Common myeloid progenitor, CD34-positive (primary cell): ENCODE results near the gene SRSF1.
A peak's percentile ranks its signal among the peaks of the same experiment; 100 is the strongest.

Experiments used
- CTCF ChIA-PET: fragments of 350-600 bp; sonication (Branson Sonifier 250); formaldehyde crosslinking; loops from one replicate; lab custom pipeline; 2021; ENCODE audit warnings: antibody characterized with exemption; lab: Charles Lee
- POLR2A ChIA-PET: fragments of 350-600 bp; sonication (Branson Sonifier 250); formaldehyde crosslinking; loops from one replicate; lab custom pipeline; 2021; ENCODE audit warnings: antibody characterized with exemption; lab: Charles Lee
- DNase-seq, 3 donors: peaks; one replicate each; pipeline versions ENCODE4 v3.0.0 to v3.0.0-alpha.2; 2013
- H3K27ac ChIP-seq, 2 experiments: 1 replicate in 1 of 2; 2 replicates in 1 of 2; pipeline ENCODE4 v1.7.0; 2013; ENCODE audit warnings: inconsistent platforms in 2 of 2, low read length in 2 of 2, mild to moderate bottlenecking in 2 of 2, low read depth in 1 of 2, moderate library complexity in 1 of 2; ENCODE audit not compliant: severe bottlenecking in 2 of 2, insufficient read depth in 1 of 2, poor library complexity in 1 of 2
- H3K27me3 ChIP-seq, 5 experiments: replicated peaks in 2 of 5; 1 replicate in 3 of 5; 2 replicates in 2 of 5; pipeline versions ENCODE4 v1.6.1 to v1.7.0; 2013; ENCODE audit warnings: low read length in 4 of 5, mild to moderate bottlenecking in 2 of 5, moderate library complexity in 2 of 5, inconsistent platforms in 1 of 5; ENCODE audit not compliant: insufficient read depth in 5 of 5, control insufficient read depth in 4 of 5
- H3K36me3 ChIP-seq, 4 experiments: 1 replicate in 2 of 4; 2 replicates in 2 of 4; pipeline versions ENCODE4 v1.6.1 to v1.7.0; 2013; ENCODE audit warnings: low read length in 3 of 4, control low read depth in 1 of 4, mild to moderate bottlenecking in 1 of 4; ENCODE audit not compliant: control insufficient read depth in 4 of 4, insufficient read depth in 4 of 4
- H3K4me1 ChIP-seq, 4 experiments: 1 replicate in 3 of 4; 2 replicates in 1 of 4; pipeline versions ENCODE4 v1.6.1 to v1.7.1; 2013; ENCODE audit warnings: low read length in 3 of 4, mild to moderate bottlenecking in 3 of 4, control low read depth in 1 of 4, inconsistent platforms in 1 of 4, moderate library complexity in 1 of 4; ENCODE audit not compliant: control insufficient read depth in 4 of 4, insufficient read depth in 4 of 4; ENCODE audit errors: control extremely low read depth in 1 of 4
- H3K4me3 ChIP-seq, 7 experiments: 1 replicate in 4 of 7; 2 replicates in 3 of 7; pipeline versions ENCODE4 v1.5.1 to v1.7.0; 2013; ENCODE audit warnings: mild to moderate bottlenecking in 7 of 7, low read length in 6 of 7, moderate library complexity in 6 of 7, inconsistent platforms in 2 of 7, low read depth in 2 of 7, control low read depth in 1 of 7; ENCODE audit not compliant: insufficient read depth in 4 of 7, control insufficient read depth in 1 of 7; ENCODE audit errors: extremely low read depth in 1 of 7
- H3K9me3 ChIP-seq, 5 experiments: 1 replicate in 4 of 5; 2 replicates in 1 of 5; pipeline versions ENCODE4 v1.6.1 to v1.7.1; 2013; ENCODE audit warnings: low read length in 4 of 5, mild to moderate bottlenecking in 2 of 5, inconsistent platforms in 1 of 5, low read depth in 1 of 5, moderate library complexity in 1 of 5; ENCODE audit not compliant: control insufficient read depth in 4 of 5, insufficient read depth in 2 of 5; ENCODE audit errors: control extremely low read depth in 1 of 5
- WGBS: methylation state at CpG from one replicate; pipeline ENCODE4 v1.1.5; 2013; ENCODE audit not compliant: insufficient coverage; 5-methylcytosine and 5-hydroxymethylcytosine counted together

SRSF1 gene

DNA sequence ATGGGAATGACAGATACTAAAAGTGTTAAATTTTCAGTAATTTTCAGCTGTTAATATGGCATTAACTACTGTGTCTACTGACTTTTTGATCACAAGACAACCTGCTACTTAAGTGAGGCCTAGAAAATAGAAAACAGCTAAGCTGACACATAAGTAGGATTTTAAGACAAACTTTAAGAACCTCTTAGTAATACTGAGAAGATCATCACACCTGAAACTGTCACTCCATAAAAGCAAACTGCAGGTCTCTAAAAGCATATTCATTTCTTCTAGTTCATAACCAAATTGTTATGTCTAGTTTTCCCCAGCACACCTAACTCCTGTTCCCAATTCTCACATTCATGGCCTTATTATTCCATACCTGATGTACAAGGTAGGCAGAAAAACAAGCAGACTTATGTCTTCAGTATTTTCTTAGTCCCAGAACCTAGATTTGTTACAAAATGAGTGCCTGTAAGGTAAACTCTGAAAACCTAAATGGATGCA, 8.0 kb downstream of the SRSF1 start:
- POLR2A ChIA-PET: interaction anchor here (1.3 to 1.8 kb wide), 3 partner anchors 84 to 124 kb away, joined by 4 to 5 read pairs (median 5); partner anchors contain the start of gene DYNLL2
- no peak overlapping the region for H3K27ac ChIP-seq

DNA sequence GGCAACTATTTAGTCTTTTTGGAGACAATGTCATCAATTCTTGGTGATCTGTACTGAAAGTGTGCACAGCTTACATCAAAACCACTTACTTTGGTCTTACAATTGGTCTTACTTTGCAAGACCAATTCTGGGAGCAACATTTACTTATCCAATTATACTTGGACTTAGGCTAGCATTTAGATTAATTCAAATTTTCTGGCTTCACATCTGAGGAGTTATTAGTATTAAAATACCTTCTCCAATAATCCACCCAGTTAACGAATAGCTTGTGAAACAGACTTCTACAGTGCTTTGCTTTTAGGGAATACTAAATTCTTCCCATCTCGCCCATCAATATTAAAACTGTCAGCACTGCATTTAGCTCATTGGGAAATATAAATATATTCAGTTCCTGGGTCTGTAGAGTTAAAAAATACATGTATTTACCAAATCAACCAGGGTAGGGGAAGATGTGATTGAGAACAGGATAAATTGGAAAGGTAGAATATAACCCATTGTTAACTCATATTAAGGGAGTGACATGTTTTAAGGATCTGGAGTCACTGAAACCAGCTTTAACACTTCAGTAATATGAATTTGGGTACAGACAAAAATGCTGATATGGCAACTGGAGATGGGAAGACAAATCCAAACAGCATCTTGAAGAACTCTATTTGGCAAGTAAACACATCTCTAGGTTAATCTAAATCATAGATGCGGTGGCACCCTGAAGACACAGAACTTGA, 9.8 kb downstream of the SRSF1 start:
- Histone ChIP-seq H3K9me3 (no peaks in the 10 kb centered on the region), H3K27ac (no peak overlapping the region), H3K4me3 (no peak overlapping the region), H3K4me1 (peaks cover 11 to 35% (median 22%) of the 10 kb centered on the region in 4 experiments), H3K36me3 (peaks cover 6 to 39% (median 11%) of the 10 kb centered on the region in 4 experiments), H3K27me3 (no peaks in the 10 kb centered on the region)
- CTCF ChIA-PET: interaction anchor here (0.6 to 16.1 kb wide), 21 partner anchors 9 to 164 kb away, joined by 3 to 443 read pairs (median 4); partner anchors contain the start of genes MRPS23 and SRSF1
- WGBS: no CpG with 5 or more reads among the region's 3 CpGs
- POLR2A ChIA-PET: interaction anchor here (0.6 to 1.6 kb wide), 4 partner anchors 10 to 104 kb away, joined by 3 to 7 read pairs (median 4); partner anchors contain the start of gene SRSF1
- DNase-seq: no peak

More for the DNA sequence above, 8.0 kb downstream of the SRSF1 start:
- peaks cover 9 to 56% (median 25%) of the 10 kb centered on the region in 4 experiments for H3K36me3 ChIP-seq
- DNase-seq: no peak
- CTCF ChIA-PET: interaction anchor here (0.8 to 16.1 kb wide), 28 partner anchors 10 to 872 kb away, joined by 3 to 443 read pairs (median 6); partner anchors contain the start of genes CUEDC1, MRPS23 and VEZF1
- H3K9me3 ChIP-seq: no peaks in the 10 kb centered on the region
- peaks cover 2 to 35% (median 19%) of the 10 kb centered on the region in 4 experiments for H3K4me1 ChIP-seq
- no peaks in the 10 kb centered on the region for H3K27me3 ChIP-seq
- H3K4me3 ChIP-seq: no peak overlapping the region

GRCh38 chr17:57995076-57995956, 11.7 kb downstream of the SRSF1 start:
- ChIA-PET POLR2A (interaction anchor here (1.2 to 1.3 kb wide), 2 partner anchors 12 to 136 kb away, joined by 3 to 4 read pairs; partner anchors contain the start of gene SRSF1), CTCF (interaction anchor here (0.8 to 16.1 kb wide), 22 partner anchors 11 to 865 kb away, joined by 3 to 443 read pairs (median 5); partner anchors contain the start of genes MRPS23 and SRSF1)
- Histone ChIP-seq H3K9me3 (no peaks in the 10 kb centered on the region), H3K27ac (no peak overlapping the region), H3K4me3 (no peak overlapping the region), H3K27me3 (no peaks in the 10 kb centered on the region), H3K4me1 (peaks cover 11 to 35% (median 22%) of the 10 kb centered on the region in 4 experiments), H3K36me3 (peaks cover 0 to 22% (median 5%) of the 10 kb centered on the region in 4 experiments)
- peak in 2 of 3 donors; percentile 81 to 84 for DNase-seq
- 61% methylated on average over 4 of the region's 4 CpGs for WGBS

GRCh38 chr17:57994436-57994835, 12.6 kb downstream of the SRSF1 start:
- CTCF ChIA-PET: interaction anchor here (0.7 to 16.1 kb wide), 20 partner anchors 13 to 865 kb away, joined by 3 to 443 read pairs (median 5); partner anchors contain the start of gene MRPS23
- H3K4me1 ChIP-seq: peaks cover 11 to 36% (median 23%) of the 10 kb centered on the region in 4 experiments
- no peaks in the 10 kb centered on the region for H3K9me3 ChIP-seq
- no peak for DNase-seq
- POLR2A ChIA-PET: interaction anchor here (1.3 to 1.7 kb wide), 2 partner anchors 13 to 135 kb away, joined by 4 to 5 read pairs; partner anchors contain the start of gene SRSF1
- WGBS: no CpG with 5 or more reads among the region's 2 CpGs
- no peak overlapping the region for H3K4me3 ChIP-seq
- H3K27ac ChIP-seq: no peak overlapping the region
- peaks cover 0 to 18% (median 2%) of the 10 kb centered on the region in 4 experiments for H3K36me3 ChIP-seq
- H3K27me3 ChIP-seq: no peaks in the 10 kb centered on the region

DNA sequence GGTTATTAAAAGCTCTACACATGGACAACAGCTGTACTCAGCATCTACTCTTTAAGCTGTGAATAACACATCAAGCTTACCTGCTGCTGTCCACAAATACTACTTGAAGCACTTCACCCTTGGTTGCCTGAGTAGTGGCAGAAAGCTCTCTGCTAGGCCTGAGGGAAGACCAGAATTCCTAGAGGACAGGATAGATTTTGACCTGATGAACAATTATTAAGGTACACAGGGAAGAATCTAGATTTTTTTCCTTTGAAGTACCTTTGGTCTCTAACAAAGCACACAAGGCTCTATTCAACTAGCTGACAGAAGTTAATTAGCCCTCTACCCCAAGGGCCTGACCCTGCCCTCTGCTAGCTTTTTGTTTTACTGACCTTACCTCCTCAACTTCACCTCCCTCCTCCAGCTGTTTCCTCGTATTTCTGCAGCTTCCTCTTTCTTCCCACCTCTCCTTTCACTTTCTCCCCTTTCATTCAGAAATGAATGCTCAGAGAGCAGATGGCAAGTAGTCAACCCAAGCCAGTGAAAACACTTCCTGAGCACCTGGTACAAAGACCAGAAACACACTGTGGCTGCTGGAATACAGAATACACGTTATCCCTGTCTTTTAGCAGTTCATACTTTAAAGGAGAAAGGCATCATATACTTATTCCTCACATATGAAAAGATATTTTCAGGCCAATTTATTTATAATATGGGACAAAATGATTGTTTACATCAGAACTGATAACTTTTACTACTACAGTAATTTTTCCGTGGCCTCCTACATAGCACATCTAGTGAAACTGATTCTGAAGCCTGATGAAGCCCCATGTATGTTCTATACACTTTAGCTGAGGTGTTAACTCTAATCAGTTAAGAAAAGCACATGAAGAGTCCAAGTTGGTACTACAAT, 13.3 kb downstream of the SRSF1 start:
- peak in 2 of 3 donors; percentile 84 to 87 for DNase-seq
- Histone ChIP-seq H3K27me3 (no peaks in the 10 kb centered on the region), H3K27ac (no peak overlapping the region), H3K36me3 (peaks cover 0 to 11% (median 2%) of the 10 kb centered on the region in 4 experiments), H3K4me1 (peaks cover 15 to 42% (median 29%) of the 10 kb centered on the region in 4 experiments), H3K4me3 (peak overlapping the region in 2 of 7 experiments; percentile 0 to 16), H3K9me3 (no peaks in the 10 kb centered on the region)
- CTCF ChIA-PET: interaction anchor here (0.6 to 16.1 kb wide), 26 partner anchors 13 to 293 kb away, joined by 3 to 443 read pairs (median 4); partner anchors contain the start of genes CUEDC1 and MRPS23
- 0% methylated on average over 1 of the region's 3 CpGs for WGBS
- POLR2A ChIA-PET: interaction anchor here (0.6 to 1.7 kb wide), 4 partner anchors 14 to 420 kb away, joined by 3 to 5 read pairs (median 4); partner anchors contain the start of gene SRSF1

- Histone ChIP-seq H3K27me3 (no peaks in the 10 kb centered on the region), H3K27ac (no peak overlapping the region), H3K36me3 (no peaks in the 10 kb centered on the region), H3K4me3 (no peak overlapping the region), H3K4me1 (peaks cover 23 to 53% (median 35%) of the 10 kb centered on the region in 4 experiments), H3K9me3 (no peaks in the 10 kb centered on the region)
- POLR2A ChIA-PET: no interaction called here
- DNase-seq: no peak
- CTCF ChIA-PET: interaction anchor here (1.2 to 16.1 kb wide), 4 partner anchors 15 to 135 kb away, joined by 3 to 443 read pairs (median 3); partner anchors contain the start of gene MRPS23
Measured at GRCh38 chr17:57991537-57991936, 15.5 kb downstream of the SRSF1 start.
